ENCODE measurements around the gene MYO1F.
"Not testable (repeated sequence)": the region's sequence is repeated elsewhere in the genome, so short reads cannot be mapped to it uniquely, and the experiment has no call there.

The MYO1F gene

GRCh38 chr19:8517551-8518442 lies 59.4 kb downstream of the MYO1F start:
- no peak for DNase-seq (ENCODE audit: low spot score)

- DNase-seq (ENCODE audit: low spot score) = no peak
Measured at GRCh38 chr19:8515317-8515716, 61.9 kb downstream of the MYO1F start.

- not testable (repeated sequence) for DNase-seq (ENCODE audit: low spot score)
Measured at GRCh38 chr19:8514505-8515009, 62.7 kb downstream of the MYO1F start.

GRCh38 chr19:8513687-8514504 lies 63.3 kb downstream of the MYO1F start, which contains the start of gene ZNF414:
Gene ZNF414 (minus strand): TSS chr19:8514167. CDS start chr19:8514046, 121 bp downstream.
- DNase-seq (ENCODE audit: low spot score) = peak; percentile 97

- no peak for DNase-seq (ENCODE audit: low spot score)
Measured at GRCh38 chr19:8513036-8513686, 64.1 kb downstream of the MYO1F start.

- DNase-seq (ENCODE audit: low spot score) = no peak
Measured at GRCh38 chr19:8512115-8512967, 64.9 kb downstream of the MYO1F start.

- DNase-seq (ENCODE audit: low spot score) = no peak
Measured at GRCh38 chr19:8511573-8512101, 65.6 kb downstream of the MYO1F start.

GRCh38 chr19:8510589-8511115 lies 66.6 kb downstream of the MYO1F start:
- no peak for DNase-seq (ENCODE audit: low spot score)

GRCh38 chr19:8506402-8506957 lies 70.8 kb downstream of the MYO1F start:
- DNase-seq (ENCODE audit: low spot score) = no peak

GRCh38 chr19:8505680-8506401 lies 71.4 kb downstream of the MYO1F start:
- DNase-seq (ENCODE audit: low spot score) = peak; percentile 73

GRCh38 chr19:8504919-8505318 lies 72.3 kb downstream of the MYO1F start:
- no peak for DNase-seq (ENCODE audit: low spot score)

- no peak for DNase-seq (ENCODE audit: low spot score)
Measured at GRCh38 chr19:8504171-8504570, 73.1 kb downstream of the MYO1F start.

GRCh38 chr19:8503510-8503909 lies 73.7 kb downstream of the MYO1F start:
- DNase-seq (ENCODE audit: low spot score) = no peak

GRCh38 chr19:8501981-8502380 lies 75.3 kb downstream of the MYO1F start:
- no peak for DNase-seq (ENCODE audit: low spot score)

GRCh38 chr19:8501516-8501915 lies 75.7 kb downstream of the MYO1F start:
- DNase-seq (ENCODE audit: low spot score) = no peak

GRCh38 chr19:8500158-8500557 lies 77.1 kb downstream of the MYO1F start:
- peak; percentile 47 for DNase-seq (ENCODE audit: low spot score)

GRCh38 chr19:8499048-8499833 lies 78.0 kb downstream of the MYO1F start:
- no peak for DNase-seq (ENCODE audit: low spot score)

GRCh38 chr19:8498295-8498694 lies 78.9 kb downstream of the MYO1F start:
- DNase-seq (ENCODE audit: low spot score) = no peak

GRCh38 chr19:8494158-8494557 lies 83.1 kb downstream of the MYO1F start:
- no peak for DNase-seq (ENCODE audit: low spot score)
